K562 (cell line): Measurements from ENCODE around the gene GRM3. TPM values are rescaled to one million over a fixed set of nuclear protein-coding genes. Genes with fewer than 3 reads are reported as not detected.

ENCODE experiments used
- ATAC-seq: fragments of 200-7000 bp; cut with Tn5 transposase; 3 replicates; pipeline ENCODE4 v1.9.1; 2020; ENCODE audit warnings: moderate library complexity
- BruUV-seq: library from RNA; stranded (reverse); fragments of 400-500 nt; replicated peaks from 2 replicates; lab custom pipeline; 2021; lab: Mats Ljungman, UMichigan
- CTCF ChIA-PET: fragments of 300-600 bp; formaldehyde crosslinking; extraction: SDS; loops from one replicate; lab custom pipeline; 2021; ENCODE audit warnings: low intra/inter-chr PET ratio; lab: Yijun Ruan, JAX
- POLR2A ChIA-PET: fragments of 300-600, 350-650 bp; sonication (Branson Sonifier 250); formaldehyde crosslinking; extraction: SDS; loops from one replicate; lab custom pipeline; 2021; ENCODE audit warnings: antibody characterized with exemption, inconsistent platforms; lab: Yijun Ruan, JAX
- DNase-seq, 4 experiments: peaks; one replicate each; pipeline versions ENCODE4 v3.0.0 to v3.0.0-alpha.2; 2011 to 2018; ENCODE audit warnings: low spot score in 3 of 4, mixed read lengths in 3 of 4; ENCODE audit errors: extremely low read depth in 1 of 4
- FAIRE-seq: peaks from 2 replicates; lab custom pipeline; 2011; peaks lifted over from hg19 to GRCh38; lab: Jason Lieb, UNC
- H2AFZ ChIP-seq: 2 replicates; pipeline ENCODE4 v1.6.0; 2011; ENCODE audit warnings: low read depth, low read length, control low read depth, inconsistent platforms
- H3K27ac ChIP-seq: fragments of 200-600 bp; 3 replicates; pipeline ENCODE4 v1.8.0; 2011; ENCODE audit warnings: low read depth, mild to moderate bottlenecking, control low read depth, inconsistent platforms, low read length, moderate library complexity, mixed read lengths; ENCODE audit errors: extremely low read depth
- H3K27me3 ChIP-seq, 2 experiments: fragments of 300-600 bp in 1 of 2; 2 replicates in 1 of 2; 3 replicates in 1 of 2; pipeline versions ENCODE4 v1.6.0 to v1.8.0; 2011; ENCODE audit warnings: inconsistent platforms in 2 of 2, low read length in 2 of 2, mild to moderate bottlenecking in 1 of 2, mixed read lengths in 1 of 2, moderate library complexity in 1 of 2; ENCODE audit not compliant: control insufficient read depth in 2 of 2, insufficient read depth in 2 of 2
- H3K36me3 ChIP-seq: fragments of 300-600 bp; 3 replicates; pipeline ENCODE4 v1.8.0; 2011; ENCODE audit warnings: mild to moderate bottlenecking, low read length, inconsistent platforms; ENCODE audit not compliant: control insufficient read depth, insufficient read depth
- H3K4me1 ChIP-seq, 2 experiments: fragments of 200-600 bp in 1 of 2; replicated peaks in 1 of 2; 2 replicates in 1 of 2; 3 replicates in 1 of 2; pipeline versions ENCODE4 v1.5.1 to v1.8.0; 2011; ENCODE audit warnings: inconsistent platforms in 2 of 2, low read length in 2 of 2, mild to moderate bottlenecking in 1 of 2, mixed read lengths in 1 of 2, moderate library complexity in 1 of 2; ENCODE audit not compliant: control insufficient read depth in 2 of 2, insufficient read depth in 2 of 2
- H3K4me2 ChIP-seq: 2 replicates; pipeline ENCODE4 v1.6.1; 2011; ENCODE audit warnings: low read length, control low read depth, inconsistent platforms, mixed read lengths; ENCODE audit not compliant: insufficient read depth
- H3K4me3 ChIP-seq: fragments of 200-600 bp; sonication (generic), shearing (Covaris generic); 2 replicates; pipeline ENCODE4 v1.5.1; 2016; ENCODE audit warnings: control low read depth, inconsistent platforms
- H3K79me2 ChIP-seq: fragments of 200-600 bp; 3 replicates; pipeline ENCODE4 v1.8.0; 2011; ENCODE audit warnings: low read length, inconsistent platforms; ENCODE audit not compliant: control insufficient read depth, insufficient read depth
- H3K9ac ChIP-seq, 2 experiments: 2 replicates each; pipeline versions ENCODE4 v1.6.0 to v1.6.1; 2011; ENCODE audit warnings: low read depth in 2 of 2, low read length in 2 of 2, control low read depth in 1 of 2, inconsistent platforms in 1 of 2, mild to moderate bottlenecking in 1 of 2, mixed read lengths in 1 of 2; ENCODE audit not compliant: insufficient read depth in 1 of 2
- H3K9me1 ChIP-seq: one replicate; pipeline ENCODE4 v1.6.0; 2011; ENCODE audit warnings: inconsistent platforms, mild to moderate bottlenecking, low read length, moderate library complexity; ENCODE audit not compliant: control insufficient read depth, insufficient read depth
- H3K9me3 ChIP-seq: replicated peaks from 2 replicates; pipeline ENCODE4 v1.5.1; 2011; ENCODE audit warnings: low read depth, low read length, inconsistent platforms; ENCODE audit not compliant: control insufficient read depth, insufficient read depth
- H4K20me1 ChIP-seq: replicated peaks from 2 replicates; pipeline ENCODE4 v1.6.1; 2011; ENCODE audit warnings: low read length, inconsistent platforms, mixed read lengths; ENCODE audit not compliant: control insufficient read depth, insufficient read depth
- BDP1 ChIP-seq: IDR thresholded peaks from 3 replicates; pipeline ENCODE4 v1.6.1; 2011; ENCODE audit not compliant: insufficient read length, insufficient read depth
- C11orf30 ChIP-seq: fragments of 450-650 bp; IDR thresholded peaks from 2 replicates; pipeline ENCODE4 v1.6.1; 2016; ENCODE audit warnings: low read depth, mild to moderate bottlenecking
- ELF1 ChIP-seq: fragments of 200-800 bp; sonication (Bioruptor generic); IDR thresholded peaks from 2 replicates; pipeline ENCODE4 v1.6.1; 2016; ENCODE audit warnings: missing genetic modification characterization, missing compliant biosample characterization
- MAZ ChIP-seq, 2 experiments: fragments of 450-650 bp in 1 of 2; sonication (generic) in 1 of 2; formaldehyde crosslinking; IDR thresholded peaks in 1 of 2; conservative IDR thresholded peaks in 1 of 2; 2 replicates each; pipeline versions ENCODE4 v1.4.0 to v1.5.0; 2020; ENCODE audit warnings: mild to moderate bottlenecking in 1 of 2, missing genetic modification reagents in 1 of 2
- MEF2D ChIP-seq: conservative IDR thresholded peaks from 2 replicates; pipeline ENCODE4 v1.6.1; 2016; ENCODE audit warnings: low read depth, missing genetic modification characterization, missing compliant biosample characterization
- RFX5 ChIP-seq: IDR thresholded peaks from 2 replicates; pipeline ENCODE4 v1.6.1; 2011; ENCODE audit warnings: low read depth, mild to moderate bottlenecking, improper control_type of control experiment, low read length
- RFX7 ChIP-seq: fragments of 250-450 bp; sonication (Bioruptor Pico); IDR thresholded peaks from 2 replicates; pipeline ENCODE4 v1.5.1; 2021; ENCODE audit warnings: mild to moderate bottlenecking
- SIN3B ChIP-seq: fragments of 450-650 bp; IDR thresholded peaks from 2 replicates; pipeline ENCODE4 v1.6.1; 2017; ENCODE audit warnings: low read depth, mild to moderate bottlenecking, moderate library complexity
- STAG1 ChIP-seq: sonication (generic); formaldehyde crosslinking; IDR thresholded peaks from 2 replicates; pipeline ENCODE4 v1.5.0; 2020; ENCODE audit warnings: missing genetic modification reagents, borderline replicate concordance
- TCFL5 ChIP-seq: fragments of 250-450 bp; sonication (Bioruptor Pico); conservative IDR thresholded peaks from 2 replicates; pipeline ENCODE4 v1.6.1; 2021; ENCODE audit warnings: mild to moderate bottlenecking, moderate library complexity, matching md5 sums
- ZNF75A ChIP-seq: fragments of 450-650 bp; formaldehyde crosslinking; IDR thresholded peaks from 2 replicates; pipeline ENCODE4 v1.4.0; 2020; ENCODE audit warnings: mild to moderate bottlenecking
- WGBS: fragments of 100-300 bp; shearing (Covaris generic); methylation state at CpG from one replicate; pipeline ENCODE4 v1.1.6; 2016; ENCODE audit warnings: low coverage, mixed read lengths; ENCODE audit not compliant: insufficient coverage; ENCODE audit errors: missing lambda C conversion rate; 5-methylcytosine and 5-hydroxymethylcytosine counted together
- in situ Hi-C: fragments of 300-500 bp; cut with MboI; formaldehyde crosslinking; loops from 4 replicates; pipeline ENCODE4 v1.15.0; 2018; ENCODE audit warnings: inconsistent platforms, mixed read lengths
- intact Hi-C: fragments of 100-400 bp; cut with micrococcal nuclease; formaldehyde crosslinking; loops from 2 replicates; pipeline ENCODE4 v1.14.2; 2022
- polyA plus RNA-seq, 8 experiments: library from polyadenylated mRNA; depleted of rRNA in 4 of 8; stranded (reverse) in 5 of 8; unstranded in 3 of 8; fragments of >200 nt; fragmentation: Nextera tagmentation in 2 of 8; fragmentation: Illumina TruSeq in 1 of 8; extraction: Ambion mirVana in 2 of 8; extraction: Trizol in 1 of 8; gene quantifications; 2 replicates each; pipeline versions ENCODE4 v1.2.1 to v1.2.3, GENCODE V29; 2011 to 2014; ENCODE audit warnings: inconsistent platforms in 1 of 8, missing spikeins in 1 of 8
- total RNA-seq, 7 experiments: library from RNA; depleted of rRNA in 6 of 7; stranded (reverse); fragments of >200 nt in 6 of 7; fragmentation: Illumina TruSeq in 2 of 7; extraction: Trizol in 2 of 7; gene quantifications; 2 replicates each; pipeline versions ENCODE4 v1.2.1 to v1.2.3, GENCODE V29; 2011 to 2021; ENCODE audit warnings: low replicate concordance in 1 of 7
- TF ChIP-seq, protein P1 (sequence below): fragments of 150-350 bp; conservative IDR thresholded peaks from 2 replicates; pipeline ENCODE4 v1.6.1; 2014; ENCODE audit warnings: low read length
- TF ChIP-seq, protein P2 (sequence below): fragments of 450-650 bp; formaldehyde crosslinking; IDR thresholded peaks from 2 replicates; pipeline ENCODE4 v1.4.0; 2020; ENCODE audit warnings: mild to moderate bottlenecking
- TF ChIP-seq, protein P3 (sequence below): fragments of 450-650 bp; IDR thresholded peaks from 2 replicates; pipeline ENCODE4 v1.6.1; 2017; ENCODE audit warnings: antibody characterized with exemption

Gene GRM3
- total and polyA plus RNA-seq, 9 of the 15 experiments (the other 6 are each of a cell fraction or from before 2014, with no cell fraction given): 0.03 to 0.08 (median 0.03) TPM; not detected in 6

DNA sequence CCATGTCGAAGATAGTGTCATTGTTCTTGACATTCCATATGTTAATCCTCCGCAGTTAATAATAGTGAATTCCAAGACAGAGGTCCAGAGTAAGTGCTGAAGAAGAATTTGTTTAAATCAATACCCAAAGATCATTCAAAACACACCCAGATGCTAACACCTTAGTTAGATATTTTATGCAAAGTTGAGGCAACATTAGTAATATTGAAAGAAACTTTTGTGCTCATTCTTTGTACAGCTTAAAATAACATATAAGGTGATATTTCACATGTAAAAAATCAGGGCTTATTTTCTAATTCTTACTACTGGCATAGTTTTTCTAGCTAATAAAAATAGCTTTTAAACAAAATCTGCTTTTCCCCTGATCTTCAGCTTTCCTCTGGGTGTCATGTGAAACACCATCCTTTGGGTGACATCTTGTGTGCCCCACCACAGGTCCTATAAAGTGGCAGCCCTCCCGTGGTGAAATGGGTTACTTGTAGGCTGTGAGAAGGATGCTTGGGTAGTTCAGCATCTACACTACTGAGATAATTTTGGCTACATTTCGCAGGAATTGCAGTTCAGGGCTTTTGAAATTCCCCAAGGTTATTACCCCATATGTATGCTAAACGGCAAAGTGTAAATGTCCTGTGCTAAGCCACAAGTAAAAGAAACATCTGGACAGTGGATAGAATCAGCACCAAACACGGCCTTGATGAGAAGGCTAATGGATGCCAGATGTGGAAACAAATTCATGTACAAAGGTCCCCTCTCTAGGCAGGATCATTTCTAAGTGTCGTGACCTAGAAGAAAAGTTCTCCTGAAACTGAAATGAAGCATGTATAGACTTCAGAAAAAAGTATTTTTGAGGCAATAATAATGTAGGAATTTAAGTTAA is 105.4 kb downstream of the GRM3 start:
- Histone ChIP-seq H3K36me3 (no peaks in the 10 kb centered on the region), H3K9me1 (no peaks in the 10 kb centered on the region), H3K4me1 (no peaks in the 10 kb centered on the region), H4K20me1 (no peaks in the 10 kb centered on the region), H3K79me2 (no peaks in the 10 kb centered on the region), H3K4me3 (no peak overlapping the region), H3K9ac (no peak overlapping the region), H2AFZ (no peak overlapping the region), H3K4me2 (no peak overlapping the region), H3K27me3 (no peaks in the 10 kb centered on the region), H3K9me3 (no peaks in the 10 kb centered on the region), H3K27ac (no peak overlapping the region)
- ATAC-seq: no peak
- intact Hi-C loops (loop anchor here (10.0 kb wide), 1 partner anchor 696 kb away; no protein-coding TSS in a partner anchor), in situ Hi-C loops (no loop called here)
- POLR2A ChIA-PET: interaction anchor here (0.6 kb wide), 1 partner anchor 481 kb away, joined by 3 read pairs; no protein-coding TSS in a partner anchor
- no peak for FAIRE-seq
- CTCF ChIA-PET: no interaction called here
- BruUV-seq: no TSS peak
- WGBS: under 1% methylated on average over 7 of the region's 7 CpGs
- no peak for DNase-seq
- TF ChIP-seq STAG1 (no peak), TCFL5 (CRISPR knock-in tag) (no peak), BDP1 (no peak), MAZ (CRISPR knock-in tag; conservative IDR thresholded peaks at IDR 0.05 in 1 of 2, IDR thresholded peaks at IDR 0.05 in 1 of 2) (no peak), SIN3B (no peak), ELF1 (tag) (no peak), ZNF75A (CRISPR knock-in tag) (no peak), RFX5 (no peak), MEF2D (tag) (no peak), C11orf30 (no peak), RFX7 (no peak)
- TF ChIP-seq, protein P1, sequence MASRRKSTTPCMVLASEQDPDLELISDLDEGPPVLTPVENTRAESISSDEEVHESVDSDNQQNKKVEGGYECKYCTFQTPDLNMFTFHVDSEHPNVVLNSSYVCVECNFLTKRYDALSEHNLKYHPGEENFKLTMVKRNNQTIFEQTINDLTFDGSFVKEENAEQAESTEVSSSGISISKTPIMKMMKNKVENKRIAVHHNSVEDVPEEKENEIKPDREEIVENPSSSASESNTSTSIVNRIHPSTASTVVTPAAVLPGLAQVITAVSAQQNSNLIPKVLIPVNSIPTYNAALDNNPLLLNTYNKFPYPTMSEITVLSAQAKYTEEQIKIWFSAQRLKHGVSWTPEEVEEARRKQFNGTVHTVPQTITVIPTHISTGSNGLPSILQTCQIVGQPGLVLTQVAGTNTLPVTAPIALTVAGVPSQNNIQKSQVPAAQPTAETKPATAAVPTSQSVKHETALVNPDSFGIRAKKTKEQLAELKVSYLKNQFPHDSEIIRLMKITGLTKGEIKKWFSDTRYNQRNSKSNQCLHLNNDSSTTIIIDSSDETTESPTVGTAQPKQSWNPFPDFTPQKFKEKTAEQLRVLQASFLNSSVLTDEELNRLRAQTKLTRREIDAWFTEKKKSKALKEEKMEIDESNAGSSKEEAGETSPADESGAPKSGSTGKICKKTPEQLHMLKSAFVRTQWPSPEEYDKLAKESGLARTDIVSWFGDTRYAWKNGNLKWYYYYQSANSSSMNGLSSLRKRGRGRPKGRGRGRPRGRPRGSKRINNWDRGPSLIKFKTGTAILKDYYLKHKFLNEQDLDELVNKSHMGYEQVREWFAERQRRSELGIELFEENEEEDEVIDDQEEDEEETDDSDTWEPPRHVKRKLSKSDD: no peak
- TF ChIP-seq, protein P2, sequence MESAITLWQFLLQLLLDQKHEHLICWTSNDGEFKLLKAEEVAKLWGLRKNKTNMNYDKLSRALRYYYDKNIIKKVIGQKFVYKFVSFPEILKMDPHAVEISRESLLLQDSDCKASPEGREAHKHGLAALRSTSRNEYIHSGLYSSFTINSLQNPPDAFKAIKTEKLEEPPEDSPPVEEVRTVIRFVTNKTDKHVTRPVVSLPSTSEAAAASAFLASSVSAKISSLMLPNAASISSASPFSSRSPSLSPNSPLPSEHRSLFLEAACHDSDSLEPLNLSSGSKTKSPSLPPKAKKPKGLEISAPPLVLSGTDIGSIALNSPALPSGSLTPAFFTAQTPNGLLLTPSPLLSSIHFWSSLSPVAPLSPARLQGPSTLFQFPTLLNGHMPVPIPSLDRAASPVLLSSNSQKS: no peak
- TF ChIP-seq, protein P3, sequence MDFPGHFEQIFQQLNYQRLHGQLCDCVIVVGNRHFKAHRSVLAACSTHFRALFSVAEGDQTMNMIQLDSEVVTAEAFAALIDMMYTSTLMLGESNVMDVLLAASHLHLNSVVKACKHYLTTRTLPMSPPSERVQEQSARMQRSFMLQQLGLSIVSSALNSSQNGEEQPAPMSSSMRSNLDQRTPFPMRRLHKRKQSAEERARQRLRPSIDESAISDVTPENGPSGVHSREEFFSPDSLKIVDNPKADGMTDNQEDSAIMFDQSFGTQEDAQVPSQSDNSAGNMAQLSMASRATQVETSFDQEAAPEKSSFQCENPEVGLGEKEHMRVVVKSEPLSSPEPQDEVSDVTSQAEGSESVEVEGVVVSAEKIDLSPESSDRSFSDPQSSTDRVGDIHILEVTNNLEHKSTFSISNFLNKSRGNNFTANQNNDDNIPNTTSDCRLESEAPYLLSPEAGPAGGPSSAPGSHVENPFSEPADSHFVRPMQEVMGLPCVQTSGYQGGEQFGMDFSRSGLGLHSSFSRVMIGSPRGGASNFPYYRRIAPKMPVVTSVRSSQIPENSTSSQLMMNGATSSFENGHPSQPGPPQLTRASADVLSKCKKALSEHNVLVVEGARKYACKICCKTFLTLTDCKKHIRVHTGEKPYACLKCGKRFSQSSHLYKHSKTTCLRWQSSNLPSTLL: no peak
